Measurements from ENCODE around the gene DEFB129. TPM values are rescaled to one million over a fixed set of nuclear protein-coding genes. Genes with fewer than 3 reads are reported as not detected.

DEFB129 gene
- total and polyA plus RNA-seq, 4 donors, result not detected

DNA sequence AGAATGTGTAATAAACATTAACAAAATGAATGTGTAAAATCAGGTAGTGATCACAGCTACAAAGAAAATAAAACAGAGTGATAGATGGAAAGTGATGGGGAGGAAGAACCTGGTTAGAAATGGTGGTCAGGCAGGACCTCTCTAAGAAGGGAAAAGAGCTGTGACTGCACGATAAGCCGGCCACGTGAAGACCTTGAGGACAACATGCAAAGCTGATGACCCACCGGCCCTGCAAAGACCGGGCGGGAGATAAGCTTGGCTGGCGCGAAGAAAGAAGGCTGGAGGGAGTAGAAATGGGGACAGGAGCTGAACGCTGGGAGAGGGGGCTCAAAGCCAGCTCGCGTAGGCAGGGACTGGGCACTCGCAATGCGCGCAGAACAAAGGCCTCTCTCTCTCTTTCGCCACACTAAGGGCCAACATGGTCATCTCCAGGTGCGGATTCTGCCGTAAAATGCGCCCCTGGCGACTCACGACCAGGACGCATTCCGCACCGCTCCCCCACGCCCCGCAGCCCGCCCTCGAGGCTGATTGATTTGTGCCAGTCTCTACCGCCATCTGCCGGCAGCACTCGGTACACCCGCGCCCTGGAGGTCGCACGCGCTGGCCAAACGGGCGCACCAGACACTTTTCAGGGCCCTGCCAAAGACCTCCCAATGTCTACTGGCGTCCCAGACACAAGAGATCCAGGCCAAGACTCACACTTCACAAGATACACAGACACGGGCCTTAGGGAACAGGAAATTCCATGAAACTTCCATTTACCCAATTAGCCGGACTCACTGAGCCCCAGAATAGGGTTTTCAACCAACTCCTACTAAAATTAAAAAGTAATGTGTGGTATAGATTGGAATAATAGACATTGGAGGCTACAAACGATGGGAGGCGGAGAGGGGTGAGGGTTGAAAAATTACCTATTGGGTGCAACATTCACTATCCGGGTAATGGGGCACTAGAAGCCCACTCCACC is 39.8 kb downstream of the DEFB129 start:
- TF ChIP-seq, protein P1, sequence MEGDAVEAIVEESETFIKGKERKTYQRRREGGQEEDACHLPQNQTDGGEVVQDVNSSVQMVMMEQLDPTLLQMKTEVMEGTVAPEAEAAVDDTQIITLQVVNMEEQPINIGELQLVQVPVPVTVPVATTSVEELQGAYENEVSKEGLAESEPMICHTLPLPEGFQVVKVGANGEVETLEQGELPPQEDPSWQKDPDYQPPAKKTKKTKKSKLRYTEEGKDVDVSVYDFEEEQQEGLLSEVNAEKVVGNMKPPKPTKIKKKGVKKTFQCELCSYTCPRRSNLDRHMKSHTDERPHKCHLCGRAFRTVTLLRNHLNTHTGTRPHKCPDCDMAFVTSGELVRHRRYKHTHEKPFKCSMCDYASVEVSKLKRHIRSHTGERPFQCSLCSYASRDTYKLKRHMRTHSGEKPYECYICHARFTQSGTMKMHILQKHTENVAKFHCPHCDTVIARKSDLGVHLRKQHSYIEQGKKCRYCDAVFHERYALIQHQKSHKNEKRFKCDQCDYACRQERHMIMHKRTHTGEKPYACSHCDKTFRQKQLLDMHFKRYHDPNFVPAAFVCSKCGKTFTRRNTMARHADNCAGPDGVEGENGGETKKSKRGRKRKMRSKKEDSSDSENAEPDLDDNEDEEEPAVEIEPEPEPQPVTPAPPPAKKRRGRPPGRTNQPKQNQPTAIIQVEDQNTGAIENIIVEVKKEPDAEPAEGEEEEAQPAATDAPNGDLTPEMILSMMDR (IDR thresholded peaks at IDR 0.05; ENCODE audit: control extremely low read depth, extremely low read depth), result peak; percentile 91
- H3K4me3 ChIP-seq, result peak overlapping the region; percentile 16
- H3K9me3 ChIP-seq (ENCODE audit: control insufficient read depth in 4 of 4, insufficient read depth in 3 of 4, low read length in 3 of 4), result no peaks in the 10 kb centered on the region
- peak overlapping the region in 1 of 2 donors; percentile 29 for H3K27ac ChIP-seq (ENCODE audit: low read depth in 1 of 2, low read length in 1 of 2)
- DNase-seq (peak; percentile 93 to 95 (median 94)), ATAC-seq (ENCODE audit: insufficient read depth, low FRiP score) (peak; percentile 93)
- WGBS, 2 donors, result 8 to 9% methylated on average over 37 to 43 of the region's 43 CpGs
- H3K9ac ChIP-seq (ENCODE audit: insufficient read depth in 1 of 2, low read length in 2 of 2), result peak overlapping the region in 1 of 2 donors; percentile 77
- peaks cover 0 to 4% (median 0%) of the 10 kb centered on the region in 4 donors for H3K36me3 ChIP-seq (ENCODE audit: control insufficient read depth in 4 of 4, insufficient read depth in 4 of 4, low read length in 4 of 4)
- H3K4me1 ChIP-seq (ENCODE audit: control insufficient read depth in 5 of 5, insufficient read depth in 5 of 5, low read length in 5 of 5), result peaks cover 0 to 13% (median 6%) of the 10 kb centered on the region in 5 donors
- H3K27me3 ChIP-seq (ENCODE audit: control insufficient read depth in 3 of 3, insufficient read depth in 3 of 3, low read length in 2 of 3), result no peaks in the 10 kb centered on the region

GRCh38 chr20:270517-270916 is 43.5 kb downstream of the DEFB129 start:
- Histone ChIP-seq H3K27ac (ENCODE audit: low read depth in 1 of 2, low read length in 1 of 2) (no peak overlapping the region), H3K4me3 (no peak overlapping the region), H3K4me1 (ENCODE audit: control insufficient read depth in 5 of 5, insufficient read depth in 5 of 5, low read length in 5 of 5) (peaks cover 0 to 13% (median 6%) of the 10 kb centered on the region in 5 donors), H3K36me3 (ENCODE audit: control insufficient read depth in 4 of 4, insufficient read depth in 4 of 4, low read length in 4 of 4) (peaks cover 0 to 10% (median 3%) of the 10 kb centered on the region in 4 donors), H3K27me3 (ENCODE audit: control insufficient read depth in 3 of 3, insufficient read depth in 3 of 3, low read length in 2 of 3) (no peaks in the 10 kb centered on the region), H3K9ac (ENCODE audit: insufficient read depth in 1 of 2, low read length in 2 of 2) (no peak overlapping the region), H3K9me3 (ENCODE audit: control insufficient read depth in 4 of 4, insufficient read depth in 3 of 4, low read length in 3 of 4) (peaks cover 0 to 2% (median 0%) of the 10 kb centered on the region in 4 donors)
- DNase-seq (no peak), ATAC-seq (ENCODE audit: insufficient read depth, low FRiP score) (no peak)
- 89 to 92% methylated on average over 5 of the region's 5 CpGs for WGBS, 2 donors
- TF ChIP-seq, protein P1 (IDR thresholded peaks at IDR 0.05; ENCODE audit: control extremely low read depth, extremely low read depth), result no peak

GRCh38 chr20:271069-271468 is 44.0 kb downstream of the DEFB129 start:
- Histone ChIP-seq H3K9me3 (ENCODE audit: control insufficient read depth in 4 of 4, insufficient read depth in 3 of 4, low read length in 3 of 4) (peaks cover 0 to 2% (median 0%) of the 10 kb centered on the region in 4 donors), H3K9ac (ENCODE audit: insufficient read depth in 1 of 2, low read length in 2 of 2) (no peak overlapping the region), H3K27me3 (ENCODE audit: control insufficient read depth in 3 of 3, insufficient read depth in 3 of 3, low read length in 2 of 3) (no peaks in the 10 kb centered on the region), H3K4me1 (ENCODE audit: control insufficient read depth in 5 of 5, insufficient read depth in 5 of 5, low read length in 5 of 5) (peaks cover 0 to 13% (median 6%) of the 10 kb centered on the region in 5 donors), H3K27ac (ENCODE audit: low read depth in 1 of 2, low read length in 1 of 2) (no peak overlapping the region), H3K4me3 (no peak overlapping the region), H3K36me3 (ENCODE audit: control insufficient read depth in 4 of 4, insufficient read depth in 4 of 4, low read length in 4 of 4) (peaks cover 0 to 12% (median 5%) of the 10 kb centered on the region in 4 donors)
- TF ChIP-seq, protein P1 (IDR thresholded peaks at IDR 0.05; ENCODE audit: control extremely low read depth, extremely low read depth), result no peak
- no peak for ATAC-seq (ENCODE audit: insufficient read depth, low FRiP score)
- DNase-seq, result no peak
- 91 to 92% methylated on average over 4 of the region's 4 CpGs for WGBS, 2 donors
